Panc1 (cell line): Measurements from ENCODE around the gene CRADD.

ENCODE experiments used
- CTCF ChIP-seq: fragments of 450-650 bp; IDR thresholded peaks from 2 replicates; pipeline ENCODE4 v1.5.1; 2017; ENCODE audit warnings: mild to moderate bottlenecking
- POLR2AphosphoS5 ChIP-seq: IDR thresholded peaks from 2 replicates; pipeline ENCODE4 v1.6.1; 2012; ENCODE audit warnings: mild to moderate bottlenecking, low read depth, low read length, moderate library complexity
- REST ChIP-seq, 2 experiments: IDR thresholded peaks; 2 replicates each; pipeline ENCODE4 v1.6.1; 2011 to 2012; ENCODE audit warnings: low read depth in 2 of 2, control low read depth in 1 of 2, low read length in 1 of 2, mild to moderate bottlenecking in 1 of 2, moderate library complexity in 1 of 2; ENCODE audit not compliant: insufficient read depth in 1 of 2
- SIN3A ChIP-seq: IDR thresholded peaks from 2 replicates; pipeline ENCODE4 v1.6.1; 2012; ENCODE audit warnings: low read depth, mild to moderate bottlenecking, low read length, moderate library complexity, borderline replicate concordance; ENCODE audit not compliant: insufficient read depth

GRCh38 chr12:93888964-93889363, 211.8 kb downstream of the CRADD start:
- TF ChIP-seq CTCF (no peak), REST (IDR thresholded peaks at IDR 0.05; ENCODE audit: insufficient read depth in 1 of 2, low read depth in 2 of 2, low read length in 1 of 2) (no peak), POLR2AphosphoS5 (no peak), SIN3A (no peak)
